Stimulated activated CD8-positive, alpha-beta memory T cell treated with anti-CD3 and anti-CD28 coated beads, Interleukin-7, amount 100 ng/mL, for 48 hours (primary cell): Measurements from ENCODE around the gene GJA1.

Experiments
- DNase-seq, 2 donors: peaks; one replicate each; pipeline ENCODE4 v3.0.0-alpha.2; 2020; ENCODE audit warnings: low read depth in 1 of 2; ENCODE audit errors: extremely low read depth in 1 of 2

Gene GJA1

DNA sequence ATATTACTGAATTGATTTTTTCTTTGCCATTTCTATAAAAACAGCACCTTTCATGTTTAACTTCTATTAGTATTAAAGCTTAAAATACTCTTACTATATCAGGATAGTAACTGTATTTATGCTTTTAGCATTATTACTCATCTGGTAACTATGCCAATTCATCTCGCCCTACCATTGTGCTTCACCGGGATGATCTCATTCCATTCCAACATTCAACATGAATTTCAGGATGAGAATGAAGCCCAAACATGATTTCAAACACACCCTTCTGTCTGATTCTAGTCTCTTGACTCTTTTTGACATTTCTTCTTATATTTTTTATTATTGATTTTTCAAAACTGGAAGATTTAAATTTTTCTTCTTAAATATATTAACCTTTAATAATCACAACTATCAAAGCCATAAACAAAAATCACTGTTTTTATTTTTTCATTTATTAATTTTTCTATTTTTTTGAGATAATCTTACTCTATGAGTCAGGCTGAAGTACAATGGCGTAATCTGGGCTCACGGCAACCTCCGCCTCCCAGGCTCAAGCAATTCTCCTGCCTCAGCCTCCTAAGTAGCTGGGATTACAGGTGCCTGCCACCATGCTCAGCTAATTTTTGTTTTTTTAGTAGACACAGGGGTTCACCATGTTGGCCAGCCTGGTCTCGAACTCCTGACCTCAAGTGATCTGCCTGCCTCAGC is 46.7 kb downstream of the GJA1 start:
- no peak for DNase-seq

GRCh38 chr6:121482751-121483150 is 47.3 kb downstream of the GJA1 start:
- no peak for DNase-seq

GRCh38 chr6:121485359-121485811 is 49.9 kb downstream of the GJA1 start:
- DNase-seq, result no peak

- DNase-seq, result no peak
Observed at GRCh38 chr6:121491576-121491975, 56.1 kb downstream of the GJA1 start.

- DNase-seq, result no peak
Observed at GRCh38 chr6:121492536-121492935, 57.1 kb downstream of the GJA1 start.

- DNase-seq, result no peak
Observed at GRCh38 chr6:121497970-121498375, 62.5 kb downstream of the GJA1 start.

DNA sequence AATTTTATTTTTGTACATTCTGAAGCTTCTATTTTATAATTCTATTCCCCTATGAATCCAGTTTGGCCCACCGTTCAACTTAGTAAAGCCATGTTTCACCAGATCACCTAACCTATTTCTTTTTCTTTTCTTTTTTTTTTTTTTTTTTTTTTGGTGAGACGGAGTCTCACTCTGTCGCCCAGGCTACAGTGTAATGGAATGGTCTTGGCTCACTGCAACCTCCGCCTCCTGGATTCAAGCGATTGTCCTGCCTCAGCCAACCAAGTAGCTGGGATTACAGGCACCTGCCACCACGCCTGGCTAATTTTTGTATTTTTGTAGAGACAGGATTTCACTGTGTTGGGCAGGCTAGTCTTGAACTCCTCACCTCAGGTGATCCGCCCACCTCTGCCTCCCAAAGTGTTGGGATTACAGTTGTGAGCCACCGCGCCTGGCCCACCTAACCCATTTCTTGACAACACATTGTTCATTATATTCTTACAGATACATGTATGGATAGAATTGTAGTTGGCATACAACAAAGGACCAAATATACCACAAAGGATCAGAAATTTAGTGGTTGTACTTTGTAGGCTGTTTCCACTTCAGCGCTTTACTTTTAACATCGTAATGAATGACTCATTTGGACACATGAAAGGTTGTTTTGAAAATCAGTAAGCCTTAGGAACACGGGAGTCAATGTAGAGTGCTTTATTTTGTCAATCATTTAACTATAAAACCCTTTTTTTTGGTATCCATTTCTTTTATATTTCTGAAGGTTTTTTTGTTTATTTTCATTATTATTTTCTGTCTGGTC is 63.2 kb downstream of the GJA1 start:
- no peak for DNase-seq
